HEK293 (cell line): Measurements from ENCODE around the gene TRIM73.
"Not testable (repeated sequence)": the region's sequence is repeated elsewhere in the genome, so short reads cannot be mapped to it uniquely, and the experiment has no call there.

Experiments used
- CTCF ChIP-seq: fragments of 450-650 bp; formaldehyde crosslinking; IDR thresholded peaks from 2 replicates; pipeline ENCODE4 v1.5.1; 2016; ENCODE audit warnings: missing biosample characterization, missing genetic modification characterization
- MYNN ChIP-seq: fragments of 450-650 bp; formaldehyde crosslinking; IDR thresholded peaks from 2 replicates; pipeline ENCODE4 v1.5.1; 2016; ENCODE audit warnings: missing biosample characterization, missing genetic modification characterization, borderline replicate concordance
- YY2 ChIP-seq: fragments of 450-650 bp; formaldehyde crosslinking; IDR thresholded peaks from 2 replicates; pipeline ENCODE4 v1.5.1; 2016; ENCODE audit warnings: missing biosample characterization, missing genetic modification characterization
- ZNF561 ChIP-seq: fragments of 450-650 bp; IDR thresholded peaks from 2 replicates; pipeline ENCODE4 v1.5.1; 2018; ENCODE audit warnings: missing biosample characterization, missing genetic modification characterization, borderline replicate concordance

- TF ChIP-seq MYNN (tag by site-specific recombination); CTCF; YY2 (tag by site-specific recombination); ZNF561 (tag by site-specific recombination): not testable (repeated sequence)
These were observed 2.2 kb upstream of the TRIM73 start for GRCh38 chr7:75393194-75393593.
